Lung (tissue), 12 donors: ENCODE data around the gene EPB41. TPM values are rescaled to one million over a fixed set of nuclear protein-coding genes. Genes with fewer than 3 reads are reported as not detected.
"Not testable (repeated sequence)": the region's sequence is repeated elsewhere in the genome, so short reads cannot be mapped to it uniquely, and the experiment has no call there.

Source experiments
- ATAC-seq: fragments of 200-7000 bp; cut with Tn5 transposase; one replicate; pipeline ENCODE4 v1.9.1; 2020; ENCODE audit warnings: moderate number of reproducible peaks; ENCODE audit not compliant: insufficient read depth, low FRiP score
- DNase-seq, 3 donors: peaks; one replicate each; pipeline ENCODE4 v3.0.0-alpha.2; 2013 to 2017
- H3K27ac ChIP-seq, 2 donors: one replicate each; pipeline ENCODE4 v1.5.1; 2013; ENCODE audit warnings: mild to moderate bottlenecking in 2 of 2, moderate library complexity in 2 of 2, control low read depth in 1 of 2, inconsistent platforms in 1 of 2, low read depth in 1 of 2, low read length in 1 of 2
- H3K27me3 ChIP-seq, 3 donors: one replicate each; pipeline ENCODE4 v1.5.1; 2013; ENCODE audit warnings: low read length in 2 of 3; ENCODE audit not compliant: control insufficient read depth in 3 of 3, insufficient read depth in 3 of 3
- H3K36me3 ChIP-seq, 4 donors: one replicate each; pipeline ENCODE4 v1.5.1; 2013; ENCODE audit warnings: low read length in 4 of 4, mild to moderate bottlenecking in 1 of 4, moderate library complexity in 1 of 4; ENCODE audit not compliant: control insufficient read depth in 4 of 4, insufficient read depth in 4 of 4
- H3K4me1 ChIP-seq, 5 donors: one replicate each; pipeline ENCODE4 v1.5.1; 2013; ENCODE audit warnings: low read length in 5 of 5, mild to moderate bottlenecking in 2 of 5, moderate library complexity in 1 of 5; ENCODE audit not compliant: control insufficient read depth in 5 of 5, insufficient read depth in 5 of 5
- H3K4me3 ChIP-seq: one replicate; pipeline ENCODE4 v1.5.1; 2013; ENCODE audit warnings: mild to moderate bottlenecking, control low read depth, moderate library complexity
- H3K9ac ChIP-seq, 2 donors: one replicate each; pipeline ENCODE4 v1.5.1; 2013; ENCODE audit warnings: low read length in 2 of 2, control low read depth in 1 of 2; ENCODE audit not compliant: insufficient read depth in 1 of 2
- H3K9me3 ChIP-seq, 4 donors: one replicate each; pipeline ENCODE4 v1.5.1; 2013; ENCODE audit warnings: low read length in 3 of 4, mild to moderate bottlenecking in 1 of 4, moderate library complexity in 1 of 4; ENCODE audit not compliant: control insufficient read depth in 4 of 4, insufficient read depth in 3 of 4
- CTCF ChIP-seq: IDR thresholded peaks from 2 replicates; pipeline ENCODE4 v1.5.1; 2012; ENCODE audit warnings: mild to moderate bottlenecking; ENCODE audit errors: control extremely low read depth, extremely low read depth
- WGBS, 2 donors: extraction: QIAGEN DNeasy Blood & Tissue Kit; methylation state at CpG; one replicate each; pipeline ENCODE4 v1.1.7; 2013; 5-methylcytosine and 5-hydroxymethylcytosine counted together
- polyA plus RNA-seq, 2 donors: library from polyadenylated mRNA; stranded (reverse); fragments of 200-250 nt; gene quantifications; one replicate each; pipeline ENCODE4 v1.2.1, GENCODE V29; 2013
- total RNA-seq, 2 donors: library from RNA; depleted of rRNA in 1 of 2; stranded (reverse); fragments of >200 nt in 1 of 2; gene quantifications; one replicate each; pipeline ENCODE4 v1.2.1, GENCODE V29; 2014 to 2021
- donor health status: control.
- donor health status: control.
- donor health status: Bipolar disorder and iron deficiency.
- donor health status: healthy.
- donor health status: DM: yes; HTN: yes; CAD: no.

EPB41 gene
- total and polyA plus RNA-seq, 4 donors, result 10.4 to 69.0 (median 33.3) TPM

DNA sequence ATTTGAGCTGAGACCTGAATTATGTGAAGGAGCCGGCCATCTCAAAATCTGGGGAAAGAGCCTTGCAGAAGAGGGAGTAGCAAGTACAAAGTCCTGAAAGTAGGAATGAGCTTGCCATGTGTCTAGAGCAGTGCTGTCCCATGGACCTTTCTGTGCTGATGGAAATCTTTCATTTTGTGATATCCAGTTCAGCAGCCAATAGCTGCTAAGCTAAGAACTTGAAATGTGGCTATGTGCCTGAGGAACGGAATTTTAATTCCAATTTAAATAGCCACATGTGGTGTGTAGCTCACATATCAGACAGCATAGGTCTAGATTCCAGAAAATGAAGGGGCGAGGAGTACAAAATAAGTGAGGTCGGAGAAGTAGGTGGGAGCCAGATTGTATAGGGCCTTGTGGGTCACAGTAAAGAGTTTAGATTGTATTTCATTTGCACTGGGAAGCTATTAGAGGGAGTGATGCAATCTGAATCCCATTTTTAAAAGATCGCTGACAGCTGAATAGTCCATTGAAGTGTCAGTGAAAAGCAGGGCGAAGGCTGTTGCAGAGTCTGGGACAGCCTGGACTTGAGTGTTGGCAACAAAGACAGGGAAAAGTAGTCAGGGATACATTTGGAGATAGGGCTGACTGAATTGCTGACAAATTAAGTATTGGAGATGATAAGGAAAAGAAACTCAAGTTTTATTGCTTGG is 129.1 kb downstream of the EPB41 start:
- peak; percentile 43 to 89 (median 74) for DNase-seq
- no peak for ATAC-seq
- Histone ChIP-seq H3K36me3 (peaks cover 0 to 7% (median 3%) of the 10 kb centered on the region in 4 donors), H3K9ac (no peak overlapping the region), H3K27me3 (no peaks in the 10 kb centered on the region), H3K4me1 (peaks cover 0 to 8% (median 3%) of the 10 kb centered on the region in 5 donors), H3K4me3 (no peak overlapping the region), H3K9me3 (no peaks in the 10 kb centered on the region), H3K27ac (peak overlapping the region in 1 of 2 donors; percentile 33)
- TF ChIP-seq CTCF, result no peak
- WGBS, 2 donors, result 87 to 92% methylated on average over 6 of the region's 6 CpGs

GRCh38 chr1:29044010-29044409 is 129.6 kb downstream of the EPB41 start:
- no peak overlapping the region for H3K4me3 ChIP-seq
- peaks cover 0 to 8% (median 3%) of the 10 kb centered on the region in 5 donors for H3K4me1 ChIP-seq
- no peak overlapping the region for H3K9ac ChIP-seq
- peaks cover 0 to 7% (median 3%) of the 10 kb centered on the region in 4 donors for H3K36me3 ChIP-seq
- DNase-seq (no peak), ATAC-seq (no peak)
- no peak for TF ChIP-seq CTCF
- no peaks in the 10 kb centered on the region for H3K9me3 ChIP-seq
- no peaks in the 10 kb centered on the region for H3K27me3 ChIP-seq
- H3K27ac ChIP-seq, result no peak overlapping the region

DNA sequence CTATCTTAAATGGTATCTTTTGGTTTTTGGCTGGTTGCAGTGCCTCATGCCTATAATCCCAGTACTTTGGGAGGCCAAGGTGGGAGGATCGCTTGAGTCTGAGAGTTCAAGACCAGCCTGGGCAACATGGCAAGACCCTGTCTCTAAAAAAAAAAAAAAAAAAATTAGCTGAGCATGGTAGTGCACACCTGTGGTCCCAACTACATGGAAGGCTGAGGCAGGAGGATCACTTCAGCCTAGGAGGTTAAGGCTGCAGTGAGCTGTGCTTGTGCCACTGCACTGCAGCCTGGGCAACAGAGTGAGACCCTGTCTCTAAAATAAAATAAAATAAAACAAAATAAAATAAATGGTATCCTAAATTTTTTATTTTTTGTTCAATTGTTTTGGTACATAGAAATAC is 131.3 kb downstream of the EPB41 start:
- H3K4me3 ChIP-seq, H3K4me1 ChIP-seq, H3K36me3 ChIP-seq, ATAC-seq, H3K27me3 ChIP-seq, H3K27ac ChIP-seq, H3K9me3 ChIP-seq, DNase-seq, H3K9ac ChIP-seq: not testable (repeated sequence)
- WGBS, 2 donors, result 98 to 100% methylated on average over 1 of the region's 1 CpG

DNA sequence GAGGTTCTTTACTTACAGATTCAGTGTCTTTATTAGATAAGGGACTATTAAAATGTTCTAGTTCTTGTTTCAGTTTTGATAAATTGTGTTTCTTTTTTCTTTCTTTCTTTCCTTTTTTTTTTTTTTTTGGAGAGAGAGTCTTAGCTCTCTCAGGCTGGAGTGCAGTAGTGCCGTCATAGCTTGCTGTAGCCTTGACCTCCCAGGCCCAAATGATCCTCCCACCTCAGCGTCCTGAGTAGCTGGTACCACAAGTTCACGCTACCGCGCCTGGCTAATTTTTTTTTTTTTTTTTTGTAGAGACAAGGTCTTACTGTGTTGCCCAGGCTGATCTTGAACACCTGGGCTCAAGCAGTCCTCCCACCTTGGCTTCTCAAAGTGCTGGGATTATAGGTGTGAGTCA is 132.8 kb downstream of the EPB41 start:
- Histone ChIP-seq H3K4me3 (no peak overlapping the region), H3K36me3 (peaks cover 0 to 3% (median 0%) of the 10 kb centered on the region in 4 donors), H3K4me1 (peaks cover 0 to 8% (median 3%) of the 10 kb centered on the region in 5 donors), H3K9ac (no peak overlapping the region), H3K27me3 (no peaks in the 10 kb centered on the region), H3K9me3 (no peaks in the 10 kb centered on the region), H3K27ac (no peak overlapping the region)
- 96 to 98% methylated on average over 5 of the region's 5 CpGs for WGBS, 2 donors
- no peak for TF ChIP-seq CTCF
- DNase-seq, result no peak
- no peak for ATAC-seq
